H9 (cell line): Measurements from ENCODE around the gene FAM210B. TPM values are rescaled to one million over a fixed set of nuclear protein-coding genes. Genes with fewer than 3 reads are reported as not detected.

Source experiments
- DNase-seq: peaks from one replicate; pipeline ENCODE4 v3.0.0-alpha.2; 2017
- H2AFZ ChIP-seq: one replicate; pipeline ENCODE4 v1.6.1; 2013; ENCODE audit warnings: mild to moderate bottlenecking, low read length, control low read depth, moderate library complexity
- H2AK5ac ChIP-seq: 2 replicates; pipeline ENCODE4 v1.6.1; 2013; ENCODE audit warnings: low read length, control low read depth, mixed read lengths; ENCODE audit not compliant: insufficient read length
- H2BK120ac ChIP-seq: one replicate; pipeline ENCODE4 v1.6.1; 2013; ENCODE audit warnings: low read depth, mild to moderate bottlenecking, low read length, control low read depth, inconsistent platforms; ENCODE audit not compliant: poor library complexity, severe bottlenecking
- H2BK12ac ChIP-seq: 2 replicates; pipeline ENCODE4 v1.6.1; 2013; ENCODE audit warnings: low read length, control low read depth, mixed read lengths, low read depth; ENCODE audit not compliant: insufficient read length
- H2BK15ac ChIP-seq: 2 replicates; pipeline ENCODE4 v1.6.1; 2013; ENCODE audit warnings: low read depth, low read length, control low read depth
- H2BK20ac ChIP-seq: one replicate; pipeline ENCODE4 v1.6.1; 2013; ENCODE audit warnings: low read depth, mild to moderate bottlenecking, low read length, control low read depth, inconsistent platforms; ENCODE audit not compliant: poor library complexity, severe bottlenecking
- H2BK5ac ChIP-seq: 2 replicates; pipeline ENCODE4 v1.6.1; 2013; ENCODE audit warnings: low read length, control low read depth, mixed read lengths; ENCODE audit not compliant: insufficient read length
- H3K14ac ChIP-seq: 2 replicates; pipeline ENCODE4 v1.6.1; 2013; ENCODE audit warnings: low read length, control low read depth; ENCODE audit not compliant: insufficient read depth
- H3K18ac ChIP-seq: 2 replicates; pipeline ENCODE4 v1.6.1; 2013; ENCODE audit warnings: low read depth, mild to moderate bottlenecking, mixed read lengths, low read length, control low read depth; ENCODE audit not compliant: insufficient read length
- H3K23ac ChIP-seq: 2 replicates; pipeline ENCODE4 v1.6.1; 2013; ENCODE audit warnings: low read length, control low read depth, mixed read lengths, low read depth; ENCODE audit not compliant: insufficient read length
- H3K23me2 ChIP-seq: 2 replicates; pipeline ENCODE4 v1.6.1; 2013; ENCODE audit warnings: low read depth, mild to moderate bottlenecking, mixed read lengths, low read length, control low read depth; ENCODE audit not compliant: insufficient read length, poor library complexity, severe bottlenecking
- H3K27ac ChIP-seq: 2 replicates; pipeline ENCODE4 v1.5.1; 2013; ENCODE audit warnings: low read length, control low read depth, mixed read lengths, low read depth; ENCODE audit not compliant: insufficient read length
- H3K27me3 ChIP-seq: 2 replicates; pipeline ENCODE4 v1.6.1; 2013; ENCODE audit warnings: low read length, control low read depth, inconsistent platforms; ENCODE audit not compliant: insufficient read depth
- H3K4ac ChIP-seq: 2 replicates; pipeline ENCODE4 v1.6.1; 2013; ENCODE audit warnings: low read depth, mild to moderate bottlenecking, control low read depth, inconsistent platforms, low read length, moderate library complexity
- H3K4me1 ChIP-seq: 2 replicates; pipeline ENCODE4 v1.6.1; 2013; ENCODE audit warnings: low read length, control low read depth, inconsistent platforms; ENCODE audit not compliant: insufficient read depth
- H3K4me2 ChIP-seq: 2 replicates; pipeline ENCODE4 v1.6.1; 2013; ENCODE audit warnings: low read length, control low read depth, mixed read lengths; ENCODE audit not compliant: insufficient read length, insufficient read depth
- H3K56ac ChIP-seq: 2 replicates; pipeline ENCODE4 v1.6.1; 2013; ENCODE audit warnings: low read depth, mild to moderate bottlenecking, mixed read lengths, low read length, control low read depth; ENCODE audit not compliant: insufficient read length
- H3K79me1 ChIP-seq: 2 replicates; pipeline ENCODE4 v1.6.1; 2013; ENCODE audit warnings: low read depth, mild to moderate bottlenecking, moderate library complexity, low read length, control low read depth, inconsistent platforms; ENCODE audit not compliant: insufficient read depth, poor library complexity, severe bottlenecking
- H3K79me2 ChIP-seq: 2 replicates; pipeline ENCODE4 v1.6.1; 2013; ENCODE audit warnings: low read length, control low read depth, inconsistent platforms; ENCODE audit not compliant: insufficient read depth
- H3K9ac ChIP-seq: 2 replicates; pipeline ENCODE4 v1.6.1; 2013; ENCODE audit warnings: low read length, control low read depth, mixed read lengths; ENCODE audit not compliant: insufficient read length; ENCODE audit errors: extremely low read depth
- H3K9me3 ChIP-seq: one replicate; pipeline ENCODE4 v1.6.1; 2013; ENCODE audit warnings: low read depth, low read length, inconsistent platforms; ENCODE audit not compliant: control insufficient read depth
- H3T11ph ChIP-seq: one replicate; pipeline ENCODE4 v1.6.1; 2013; ENCODE audit warnings: mild to moderate bottlenecking, low read length, control low read depth, inconsistent platforms
- H4K20me1 ChIP-seq: one replicate; pipeline ENCODE4 v1.6.1; 2013; ENCODE audit not compliant: control insufficient read depth, insufficient read length, insufficient read depth
- H4K5ac ChIP-seq: 2 replicates; pipeline ENCODE4 v1.6.1; 2013; ENCODE audit warnings: low read depth, mild to moderate bottlenecking, mixed read lengths, low read length, control low read depth; ENCODE audit not compliant: insufficient read length
- H4K8ac ChIP-seq: replicated peaks from 2 replicates; pipeline ENCODE4 v1.6.1; 2013; ENCODE audit warnings: low read length, control low read depth, mixed read lengths, low read depth; ENCODE audit not compliant: insufficient read length
- H4K91ac ChIP-seq: 2 replicates; pipeline ENCODE4 v1.6.1; 2013; ENCODE audit warnings: low read depth, mild to moderate bottlenecking, moderate library complexity, mixed read lengths, low read length, control low read depth; ENCODE audit not compliant: insufficient read length
- H3K27ac Mint-ChIP-seq, 3 experiments: 2 replicates in 2 of 3; 3 replicates in 1 of 3; pipeline ENCODE4 v1.8.0; 2020 to 2021; ENCODE audit warnings: mixed read lengths in 3 of 3, mild to moderate bottlenecking in 1 of 3, moderate library complexity in 1 of 3
- H3K27me3 Mint-ChIP-seq: 2 replicates; pipeline ENCODE4 v1.8.0; 2021; ENCODE audit warnings: low read depth, mild to moderate bottlenecking, moderate library complexity, mixed read lengths
- H3K36me3 Mint-ChIP-seq, 3 experiments: 2 replicates in 2 of 3; 3 replicates in 1 of 3; pipeline ENCODE4 v1.8.0; 2020 to 2021; ENCODE audit warnings: low read depth in 3 of 3, mixed read lengths in 3 of 3; ENCODE audit not compliant: insufficient read depth in 1 of 3
- H3K4me1 Mint-ChIP-seq, 2 experiments: 2 replicates each; pipeline ENCODE4 v1.8.0; 2020; ENCODE audit warnings: mixed read lengths in 2 of 2
- H3K4me3 Mint-ChIP-seq, 2 experiments: 2 replicates in 1 of 2; 3 replicates in 1 of 2; pipeline ENCODE4 v1.8.0; 2020 to 2021; ENCODE audit warnings: mild to moderate bottlenecking in 2 of 2, mixed read lengths in 2 of 2, moderate library complexity in 1 of 2
- H3K9me3 Mint-ChIP-seq, 2 experiments: 2 replicates in 1 of 2; 3 replicates in 1 of 2; pipeline ENCODE4 v1.8.0; 2020; ENCODE audit warnings: mild to moderate bottlenecking in 2 of 2, mixed read lengths in 2 of 2, moderate library complexity in 1 of 2
- WGBS: extraction: QIAGEN DNeasy Blood & Tissue Kit; methylation state at CpG from one replicate; pipeline ENCODE4 v1.1.7; 2013; ENCODE audit warnings: missing lambda C conversion rate, low lambda C conversion rate, mixed read lengths; ENCODE audit not compliant: insufficient read length; ENCODE audit errors: extremely low coverage; 5-methylcytosine and 5-hydroxymethylcytosine counted together
- total RNA-seq: library from RNA; stranded (reverse); gene quantifications from 2 replicates; pipeline ENCODE4 v1.2.1, GENCODE V29; 2021
- TF ChIP-seq, protein P1 (sequence below): fragments of 200-600 bp; sonication (generic); conservative IDR thresholded peaks from 3 replicates; pipeline ENCODE4 v1.8.0; 2021; ENCODE audit warnings: antibody characterized with exemption, mild to moderate bottlenecking

The FAM210B gene
- total RNA-seq, 1 experiment from 2014 or later, result 24.2 TPM

DNA sequence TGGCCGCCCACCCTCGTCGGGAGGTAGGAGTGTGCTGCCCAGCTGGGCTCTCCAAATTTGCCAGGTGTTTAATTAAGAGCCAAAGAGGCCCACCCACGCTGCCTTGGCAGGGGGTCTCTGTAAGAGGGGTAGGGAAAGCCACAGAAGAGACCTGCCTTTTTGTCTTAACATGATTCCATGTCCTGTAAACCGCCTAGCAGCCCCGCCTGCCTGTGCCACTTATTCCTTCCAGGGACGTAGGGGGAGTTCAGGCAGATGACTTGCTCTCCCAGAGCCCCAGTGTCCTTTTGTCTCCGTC is 2.1 kb downstream of the FAM210B start:
- Histone ChIP-seq H3K4ac (no peak overlapping the region), H4K20me1 (no peaks in the 10 kb centered on the region), H3T11ph (no peak overlapping the region), H2AFZ (no peak overlapping the region), H4K8ac (no peak overlapping the region), H3K4me2 (no peak overlapping the region), H3K27me3 (no peaks in the 10 kb centered on the region), H3K56ac (no peak overlapping the region), H3K23me2 (peaks cover 11% of the 10 kb centered on the region), H4K91ac (no peak overlapping the region), H3K23ac (no peak overlapping the region), H3K79me1 (no peaks in the 10 kb centered on the region), H3K14ac (no peak overlapping the region), H2BK120ac (no peak overlapping the region), H3K4me1 (no peaks in the 10 kb centered on the region), H3K9ac (no peak overlapping the region), H4K5ac (no peak overlapping the region), H2BK15ac (no peak overlapping the region), H3K9me3 (no peaks in the 10 kb centered on the region), H3K27ac (no peak overlapping the region), H2AK5ac (no peak overlapping the region), H2BK12ac (no peak overlapping the region), H3K79me2 (no peaks in the 10 kb centered on the region), H2BK5ac (no peak overlapping the region), H3K18ac (no peak overlapping the region), H2BK20ac (no peak overlapping the region)
- H3K4me3 Mint-ChIP-seq, result peak overlapping the region; percentile 6 to 79; a peak in 1 of 5 replicates
- H3K4me1 Mint-ChIP-seq, result peaks cover 19 to 23% of the 10 kb centered on the region in 2 experiments
- no CpG with 5 or more reads among the region's 8 CpGs for WGBS
- no peak for DNase-seq
- TF ChIP-seq, protein P1, sequence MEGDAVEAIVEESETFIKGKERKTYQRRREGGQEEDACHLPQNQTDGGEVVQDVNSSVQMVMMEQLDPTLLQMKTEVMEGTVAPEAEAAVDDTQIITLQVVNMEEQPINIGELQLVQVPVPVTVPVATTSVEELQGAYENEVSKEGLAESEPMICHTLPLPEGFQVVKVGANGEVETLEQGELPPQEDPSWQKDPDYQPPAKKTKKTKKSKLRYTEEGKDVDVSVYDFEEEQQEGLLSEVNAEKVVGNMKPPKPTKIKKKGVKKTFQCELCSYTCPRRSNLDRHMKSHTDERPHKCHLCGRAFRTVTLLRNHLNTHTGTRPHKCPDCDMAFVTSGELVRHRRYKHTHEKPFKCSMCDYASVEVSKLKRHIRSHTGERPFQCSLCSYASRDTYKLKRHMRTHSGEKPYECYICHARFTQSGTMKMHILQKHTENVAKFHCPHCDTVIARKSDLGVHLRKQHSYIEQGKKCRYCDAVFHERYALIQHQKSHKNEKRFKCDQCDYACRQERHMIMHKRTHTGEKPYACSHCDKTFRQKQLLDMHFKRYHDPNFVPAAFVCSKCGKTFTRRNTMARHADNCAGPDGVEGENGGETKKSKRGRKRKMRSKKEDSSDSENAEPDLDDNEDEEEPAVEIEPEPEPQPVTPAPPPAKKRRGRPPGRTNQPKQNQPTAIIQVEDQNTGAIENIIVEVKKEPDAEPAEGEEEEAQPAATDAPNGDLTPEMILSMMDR, result no peak
- H3K9me3 Mint-ChIP-seq, result no peaks in the 10 kb centered on the region
- no peaks in the 10 kb centered on the region; the same call in 1 of the 2 replicates for H3K27me3 Mint-ChIP-seq
- H3K27ac Mint-ChIP-seq, result no peak overlapping the region
- H3K36me3 Mint-ChIP-seq, result peaks cover 0 to 7% (median 0%) of the 10 kb centered on the region in 3 experiments; a peak in 3 of 7 replicates
